Ishikawa (cell line): Measurements from ENCODE around the gene COL27A1.

Experiments used
- CREB1 ChIP-seq: IDR thresholded peaks from 2 replicates; pipeline ENCODE4 v1.6.1; 2012; ENCODE audit warnings: low read depth
- EGR1 ChIP-seq: IDR thresholded peaks from 2 replicates; pipeline ENCODE4 v1.6.1; 2012
- EP300 ChIP-seq: IDR thresholded peaks from 2 replicates; pipeline ENCODE4 v1.6.1; 2012; ENCODE audit warnings: borderline replicate concordance
- MAX ChIP-seq: IDR thresholded peaks from 2 replicates; pipeline ENCODE4 v1.6.1; 2012
- NFIC ChIP-seq: IDR thresholded peaks from 2 replicates; pipeline ENCODE4 v1.6.1; 2012
- RAD21 ChIP-seq: IDR thresholded peaks from 2 replicates; pipeline ENCODE4 v1.6.1; 2012; ENCODE audit warnings: low read depth
- REST ChIP-seq: IDR thresholded peaks from 2 replicates; pipeline ENCODE4 v1.6.1; 2012; ENCODE audit warnings: low read depth, mild to moderate bottlenecking
- TAF1 ChIP-seq: IDR thresholded peaks from 2 replicates; pipeline ENCODE4 v1.6.1; 2012; ENCODE audit warnings: low read depth, mild to moderate bottlenecking
- TCF12 ChIP-seq: IDR thresholded peaks from 2 replicates; pipeline ENCODE4 v1.6.1; 2012; ENCODE audit warnings: low read depth
- TEAD4 ChIP-seq: IDR thresholded peaks from 2 replicates; pipeline ENCODE4 v1.6.1; 2012

- TF ChIP-seq TCF12, result no peak
- no peak for TF ChIP-seq TAF1
- TF ChIP-seq NFIC, result no peak
- no peak for TF ChIP-seq EGR1
- no peak for TF ChIP-seq REST
- TF ChIP-seq CREB1, result no peak
- TF ChIP-seq TEAD4, result no peak
- no peak for TF ChIP-seq RAD21
- TF ChIP-seq EP300, result no peak
- no peak for TF ChIP-seq MAX
These were observed 14.0 kb downstream of the COL27A1 start for GRCh38 chr9:114169029-114169951.
